ENCODE data around the gene SEMA4G. TPM values are rescaled to one million over a fixed set of nuclear protein-coding genes. Genes with fewer than 3 reads are reported as not detected.

SEMA4G gene
- total RNA-seq, 3 donors from 2014 or later, result 0.35 to 0.69 (median 0.48) TPM

DNA sequence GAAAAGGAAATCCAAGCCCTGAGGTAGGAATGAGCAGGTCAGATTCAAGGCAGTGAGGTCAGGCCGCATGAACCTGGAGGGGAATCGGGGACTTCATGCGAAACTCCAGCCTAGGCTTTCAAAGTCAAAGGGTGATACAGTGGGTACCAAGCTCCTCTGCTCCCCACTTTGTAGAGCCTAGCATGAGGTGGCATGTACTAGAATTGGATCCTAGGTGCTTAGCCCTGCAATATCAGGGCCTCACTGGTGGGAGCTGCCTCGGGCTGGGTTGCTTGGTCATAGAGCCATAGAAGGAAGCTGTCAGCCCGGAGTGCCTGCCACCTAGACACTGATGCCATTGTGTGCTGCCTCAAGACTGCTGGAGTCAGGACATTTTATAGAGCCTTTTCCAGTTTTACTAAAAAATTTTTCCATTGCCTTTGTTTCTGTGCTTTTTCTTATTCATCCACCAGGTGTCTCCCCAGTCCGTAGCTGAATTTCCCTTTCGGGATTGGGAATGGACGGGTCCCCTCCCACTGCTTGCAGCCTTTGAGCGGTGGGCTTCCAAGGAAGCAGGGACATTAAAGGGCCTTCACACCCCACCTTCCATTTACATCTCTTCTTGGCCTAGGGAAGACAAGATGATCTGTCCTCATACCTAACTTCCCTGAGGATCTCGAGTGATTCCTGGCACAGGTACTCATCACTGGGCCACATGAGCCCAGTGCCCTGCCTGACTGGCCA, 24.8 kb downstream of the SEMA4G start:
- H3K4me1 Mint-ChIP-seq (ENCODE audit: low read depth), result peaks cover 37% of the 10 kb centered on the region
- H3K27me3 Mint-ChIP-seq (ENCODE audit: low read depth), result no peaks in the 10 kb centered on the region
- H3K4me3 Mint-ChIP-seq, result no peak overlapping the region
- DNase-seq (no peak), ATAC-seq (no peak)
- no peaks in the 10 kb centered on the region for H3K9me3 Mint-ChIP-seq
- peaks cover 35% of the 10 kb centered on the region for H3K36me3 Mint-ChIP-seq (ENCODE audit: insufficient read depth)

DNA sequence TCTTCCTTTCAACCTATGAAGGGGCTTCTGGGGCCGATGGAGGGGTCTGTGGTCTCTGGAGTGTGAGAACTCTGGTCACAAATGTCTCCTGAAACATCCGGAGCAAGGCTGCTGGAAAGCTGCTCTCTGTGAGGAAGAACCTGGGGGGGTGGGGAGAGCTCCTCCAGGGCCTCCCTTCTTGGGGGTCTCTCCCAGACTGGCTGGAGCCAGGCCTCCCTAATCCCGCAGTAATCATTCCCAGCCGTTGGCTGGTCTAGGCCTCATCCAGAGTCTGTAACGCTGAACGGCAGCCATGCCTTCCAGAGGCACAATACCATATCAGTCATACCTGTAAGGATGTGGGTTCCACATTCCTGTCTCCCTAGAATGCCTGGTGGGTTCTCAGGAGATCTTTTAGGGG, 25.9 kb downstream of the SEMA4G start:
- Mint-ChIP-seq H3K27me3 (ENCODE audit: low read depth) (no peaks in the 10 kb centered on the region), H3K9me3 (no peaks in the 10 kb centered on the region), H3K4me3 (peak overlapping the region; percentile 19), H3K4me1 (ENCODE audit: low read depth) (peaks cover 33% of the 10 kb centered on the region), H3K36me3 (ENCODE audit: insufficient read depth) (peaks cover 29% of the 10 kb centered on the region)
- no peak for ATAC-seq
- DNase-seq, result no peak

DNA sequence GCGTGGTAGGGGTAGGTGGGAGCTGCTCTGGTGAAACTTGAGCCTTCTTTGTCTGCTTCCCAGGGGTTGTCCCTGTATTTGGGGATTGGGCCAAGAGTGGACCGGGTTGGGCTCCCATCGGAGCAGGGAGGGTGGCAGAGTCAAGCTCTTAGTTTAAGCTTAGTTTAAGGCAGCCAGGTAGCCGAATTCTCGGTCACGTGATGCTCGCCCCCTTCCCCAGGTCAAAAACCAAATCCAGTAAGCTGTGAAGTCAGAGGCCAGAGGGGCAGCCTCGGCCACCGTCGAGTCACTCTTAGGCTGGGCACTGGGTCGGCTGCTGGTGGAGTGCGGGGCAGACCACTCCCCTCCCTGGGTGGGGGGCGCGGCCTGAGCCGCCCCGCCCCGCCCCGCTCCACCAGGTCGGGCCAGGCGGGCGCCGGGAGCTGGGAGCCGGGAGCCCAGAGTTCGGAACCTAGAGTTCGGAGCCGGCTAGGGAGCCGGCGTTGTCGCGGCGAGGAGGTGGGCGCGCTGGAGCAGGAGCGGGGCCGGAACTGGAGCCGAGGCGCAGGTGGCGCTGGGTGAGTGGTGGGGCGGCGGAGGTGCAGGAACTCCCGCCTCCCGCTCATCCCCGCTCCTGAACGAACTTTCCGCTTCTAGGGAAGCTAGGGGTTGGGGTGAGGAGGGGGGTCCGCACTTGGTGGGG, 27.5 kb downstream of the SEMA4G start:
- DNase-seq, result peak; percentile 23
- peaks cover 32% of the 10 kb centered on the region for H3K4me1 Mint-ChIP-seq (ENCODE audit: low read depth)
- H3K9me3 Mint-ChIP-seq, result no peaks in the 10 kb centered on the region
- H3K4me3 Mint-ChIP-seq, result peak overlapping the region; percentile 87
- ATAC-seq, result peak; percentile 15 to 26
- H3K27me3 Mint-ChIP-seq (ENCODE audit: low read depth), result no peaks in the 10 kb centered on the region
- peaks cover 18% of the 10 kb centered on the region for H3K36me3 Mint-ChIP-seq (ENCODE audit: insufficient read depth)

DNA sequence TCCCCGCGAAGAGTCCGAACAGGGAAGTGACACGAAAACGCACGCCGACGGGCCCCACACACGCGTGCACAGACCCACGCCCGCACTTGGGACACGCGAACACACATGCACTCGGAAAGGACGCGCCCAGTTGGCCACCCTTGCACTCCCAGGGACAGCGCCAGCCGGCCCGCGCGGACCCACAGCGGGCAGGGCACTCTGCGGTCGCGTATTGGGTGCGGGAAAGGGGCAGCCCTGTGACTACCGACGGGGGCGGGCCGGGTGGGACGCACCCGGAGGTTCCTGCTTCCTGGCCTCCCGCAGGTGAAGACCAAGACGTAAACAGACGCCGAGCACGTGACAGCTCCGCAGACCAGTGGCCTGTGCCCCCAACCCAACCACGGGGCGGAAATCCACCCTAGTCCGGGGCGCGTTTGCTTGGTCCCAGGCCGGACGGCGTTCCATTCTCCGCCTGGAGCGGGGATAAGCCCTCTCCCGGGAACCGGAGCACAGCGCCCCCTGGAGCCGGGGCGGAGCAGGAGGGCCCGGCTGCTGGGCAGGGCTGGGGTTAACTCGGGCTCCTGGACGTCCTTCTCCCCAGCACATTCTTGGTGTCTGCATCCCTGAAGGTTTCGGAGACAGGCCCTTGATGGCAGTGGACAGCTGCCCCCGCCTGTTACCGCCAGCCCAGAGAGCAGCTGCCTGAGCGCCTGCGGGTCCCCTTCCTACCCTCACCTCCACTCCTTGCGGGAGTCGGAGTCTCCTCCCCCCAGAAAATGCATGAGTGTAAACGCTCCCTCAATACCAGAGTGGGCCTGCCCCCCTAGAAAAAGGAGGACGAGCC, 28.3 kb downstream of the SEMA4G start:
- Mint-ChIP-seq H3K4me1 (ENCODE audit: low read depth) (peaks cover 32% of the 10 kb centered on the region), H3K9me3 (no peaks in the 10 kb centered on the region), H3K36me3 (ENCODE audit: insufficient read depth) (peaks cover 18% of the 10 kb centered on the region), H3K4me3 (peak overlapping the region; percentile 87), H3K27me3 (ENCODE audit: low read depth) (no peaks in the 10 kb centered on the region)
- ATAC-seq, result peak; percentile 49 to 52
- peak; percentile 63 for DNase-seq

DNA sequence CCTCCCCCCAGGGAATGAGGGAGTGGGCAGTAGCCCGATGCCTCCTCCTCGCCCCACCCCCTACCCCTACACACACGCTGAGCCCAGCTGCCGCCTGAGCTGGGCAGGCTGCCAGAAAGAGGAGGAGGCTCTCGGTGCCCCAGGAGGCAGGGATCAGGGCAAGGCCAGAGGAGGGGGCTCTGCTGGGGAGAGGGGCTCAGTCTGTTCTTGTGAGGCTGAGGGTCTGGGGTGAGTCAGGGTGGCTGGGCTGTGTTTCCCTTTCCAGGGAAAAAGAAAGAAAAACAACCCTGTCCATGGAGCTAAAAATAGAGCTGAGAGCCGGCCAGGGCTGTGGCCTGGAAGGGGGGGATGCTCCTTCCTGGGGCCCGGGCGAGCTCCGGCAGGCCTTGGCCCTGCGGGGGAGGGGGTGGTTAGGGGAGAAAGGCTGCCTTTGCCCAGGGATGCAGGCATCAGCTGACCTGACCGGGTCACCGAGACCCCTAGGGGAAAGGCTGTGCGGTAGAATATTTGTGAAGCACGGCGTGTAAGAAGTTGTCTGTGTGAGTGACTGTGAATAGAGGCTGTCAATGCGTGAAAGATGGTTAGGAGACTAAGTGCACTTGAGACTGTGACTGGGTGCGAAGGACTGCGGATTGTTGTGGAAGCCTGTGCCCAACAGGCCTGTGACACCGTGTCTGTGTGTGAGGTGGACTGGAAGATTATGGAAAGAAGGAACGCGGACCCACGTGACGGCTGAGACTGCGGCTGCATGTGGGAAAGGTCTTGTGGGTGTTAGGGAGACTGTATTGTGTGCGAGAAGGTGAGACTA, 29.1 kb downstream of the SEMA4G start:
- DNase-seq (peak; percentile 60), ATAC-seq (peak; percentile 22 to 25)
- no peaks in the 10 kb centered on the region for H3K27me3 Mint-ChIP-seq (ENCODE audit: low read depth)
- H3K9me3 Mint-ChIP-seq, result no peaks in the 10 kb centered on the region
- H3K4me1 Mint-ChIP-seq (ENCODE audit: low read depth), result peaks cover 32% of the 10 kb centered on the region
- peak overlapping the region; percentile 87 for H3K4me3 Mint-ChIP-seq
- peaks cover 13% of the 10 kb centered on the region for H3K36me3 Mint-ChIP-seq (ENCODE audit: insufficient read depth)

DNA sequence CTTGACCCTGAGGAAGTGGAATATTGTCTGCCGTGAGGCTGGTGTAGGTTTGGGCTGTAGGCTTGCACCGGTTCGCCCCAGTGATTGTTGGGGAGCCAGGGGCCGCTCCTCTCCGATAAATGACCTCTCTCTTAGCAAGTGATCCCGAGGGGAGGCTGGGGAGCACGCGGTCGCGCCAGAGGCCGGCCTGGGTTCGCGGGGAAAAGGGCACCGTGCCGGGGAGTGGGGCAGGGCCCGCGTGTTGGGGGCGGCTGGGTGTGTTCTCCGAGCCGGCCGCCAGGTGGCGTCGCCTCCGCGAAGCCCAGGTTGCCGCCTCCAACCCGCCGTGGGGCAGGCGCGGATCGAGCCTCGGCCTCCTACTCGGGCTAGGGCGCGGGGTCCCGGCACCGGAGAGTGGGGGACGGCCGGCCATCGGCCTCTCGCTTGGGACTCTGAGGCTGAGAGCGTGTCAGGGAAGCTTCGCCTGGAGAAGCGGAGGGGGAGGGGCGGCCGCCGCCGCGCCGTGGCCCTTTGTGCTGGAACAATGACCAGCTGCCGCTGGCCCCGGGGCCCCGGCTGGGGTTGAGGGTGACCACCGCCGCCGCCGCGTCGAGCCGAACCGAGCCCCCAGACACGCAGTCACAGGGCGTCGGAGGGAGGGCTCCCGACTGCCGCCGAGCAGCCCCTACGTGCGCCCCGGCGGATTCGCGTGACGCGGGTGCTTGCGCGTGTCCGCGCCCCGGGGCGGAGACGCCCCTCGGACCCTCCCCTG, 29.9 kb downstream of the SEMA4G start:
- ATAC-seq, result peak; percentile 67 to 73
- Mint-ChIP-seq H3K36me3 (ENCODE audit: insufficient read depth) (peaks cover 9% of the 10 kb centered on the region), H3K4me1 (ENCODE audit: low read depth) (peaks cover 32% of the 10 kb centered on the region), H3K9me3 (no peaks in the 10 kb centered on the region), H3K4me3 (peak overlapping the region; percentile 87), H3K27me3 (ENCODE audit: low read depth) (no peaks in the 10 kb centered on the region)
- peak; percentile 78 for DNase-seq

DNA sequence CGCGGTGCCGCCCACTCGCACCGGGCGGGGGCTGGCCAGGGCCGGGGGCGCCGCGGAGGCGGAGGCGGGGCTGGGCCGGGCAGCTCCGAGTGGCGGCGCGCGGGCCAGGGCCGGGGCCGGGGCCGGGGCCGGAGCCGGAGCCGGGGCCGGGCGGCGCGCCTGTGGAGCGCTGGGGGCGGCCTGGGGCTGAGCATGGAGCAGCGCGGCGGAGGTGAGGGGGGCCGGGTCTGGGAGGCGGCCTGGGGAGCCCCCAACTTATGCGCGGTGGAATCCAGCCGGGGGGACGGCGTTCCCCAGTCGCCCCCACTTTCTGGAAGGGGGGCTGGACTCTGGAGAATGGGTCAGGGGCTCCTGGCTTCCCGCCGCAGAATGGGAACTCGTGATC, 30.4 kb downstream of the SEMA4G start, which contains the start of gene LZTS2:
Gene LZTS2 (plus strand): TSS at position 67 of the 385 bp plus-strand sequence. CDS start 2,731 bp downstream, outside the sequence.
- ATAC-seq (no peak), DNase-seq (no peak)
- H3K9me3 Mint-ChIP-seq, result no peaks in the 10 kb centered on the region
- peaks cover 32% of the 10 kb centered on the region for H3K4me1 Mint-ChIP-seq (ENCODE audit: low read depth)
- H3K36me3 Mint-ChIP-seq (ENCODE audit: insufficient read depth), result peaks cover 3% of the 10 kb centered on the region
- H3K27me3 Mint-ChIP-seq (ENCODE audit: low read depth), result no peaks in the 10 kb centered on the region
- peak within 1 kb of the TSS; percentile 87 for H3K4me3 Mint-ChIP-seq

DNA sequence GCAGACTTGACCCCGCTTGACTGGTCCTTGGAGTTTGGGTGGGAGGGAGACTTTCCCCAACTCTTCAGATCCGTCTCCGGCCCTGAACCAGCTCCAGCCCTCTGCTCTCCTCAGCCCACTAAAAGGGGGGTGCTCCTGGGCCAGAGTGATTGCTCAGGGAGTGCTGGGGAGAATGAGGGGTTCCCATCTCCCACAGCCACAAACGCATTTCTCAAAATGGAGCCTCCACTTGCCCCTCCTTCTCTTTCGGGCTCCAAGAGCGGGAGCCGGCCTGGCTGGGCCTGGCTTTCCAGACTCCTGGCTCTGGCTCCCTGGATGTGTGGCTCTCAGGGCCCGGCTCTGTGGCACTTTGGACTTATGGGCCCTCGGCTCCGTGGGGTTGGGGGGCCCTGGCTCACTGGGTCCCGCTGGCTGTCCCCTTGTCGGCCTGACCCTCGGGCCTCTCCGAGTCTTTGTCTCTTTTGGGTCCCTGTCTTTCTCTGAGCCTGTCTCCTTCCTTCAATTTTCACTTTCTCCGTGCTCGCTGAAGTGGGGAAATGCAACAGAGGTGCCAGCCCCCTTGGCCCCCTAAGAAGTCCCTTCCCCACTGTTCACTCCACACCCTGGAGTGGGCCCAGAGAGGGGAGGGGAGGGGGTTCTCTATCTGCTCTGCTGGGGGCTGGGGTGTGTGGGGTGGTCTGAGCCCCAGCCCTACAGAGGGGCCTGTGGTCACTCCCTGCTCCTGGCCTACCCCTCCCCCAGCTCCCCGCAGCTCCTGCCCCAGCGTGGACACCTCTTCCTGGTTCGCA, 31.0 kb downstream of the SEMA4G start:
- DNase-seq, result no peak
- Mint-ChIP-seq H3K9me3 (no peaks in the 10 kb centered on the region), H3K36me3 (ENCODE audit: insufficient read depth) (peaks cover 4% of the 10 kb centered on the region), H3K4me3 (peak overlapping the region; percentile 81), H3K4me1 (ENCODE audit: low read depth) (peaks cover 32% of the 10 kb centered on the region), H3K27me3 (ENCODE audit: low read depth) (no peaks in the 10 kb centered on the region)
- ATAC-seq, result no peak

DNA sequence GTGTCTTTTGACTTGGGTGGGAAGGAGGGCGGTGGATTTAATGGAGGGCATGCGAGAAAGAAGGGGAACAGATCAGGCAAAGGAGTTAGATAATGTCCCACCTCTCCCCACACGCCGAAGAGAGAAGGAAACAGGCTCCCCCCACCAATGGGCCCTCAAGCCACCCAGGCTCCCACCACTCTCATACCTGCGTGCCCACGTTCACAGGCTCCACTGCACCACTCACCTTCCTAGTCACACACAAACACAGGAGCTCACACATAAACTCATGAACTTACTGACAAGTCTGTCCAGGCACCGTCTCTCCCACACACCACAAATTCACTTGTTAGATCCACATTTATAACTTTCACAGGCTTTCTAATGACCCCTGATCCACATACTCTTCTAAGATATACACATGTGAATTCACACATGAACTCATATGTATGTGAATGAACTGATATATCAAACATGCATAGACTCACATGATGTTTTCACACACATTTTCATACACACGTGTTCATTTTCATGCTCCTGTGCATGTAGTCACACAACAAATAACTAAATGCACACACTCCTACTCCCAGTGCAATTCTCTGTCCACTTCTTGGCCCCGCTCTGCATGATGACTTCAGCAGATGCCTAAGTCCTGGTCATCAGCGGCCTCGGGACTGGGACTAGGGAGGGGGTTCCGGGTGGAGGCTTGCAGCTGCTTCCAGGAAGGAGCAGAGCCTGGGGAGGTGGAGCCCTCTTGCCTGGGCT, 31.8 kb downstream of the SEMA4G start:
- DNase-seq (no peak), ATAC-seq (no peak)
- Mint-ChIP-seq H3K36me3 (ENCODE audit: insufficient read depth) (peaks cover 4% of the 10 kb centered on the region), H3K9me3 (no peaks in the 10 kb centered on the region), H3K4me1 (ENCODE audit: low read depth) (peaks cover 29% of the 10 kb centered on the region), H3K4me3 (peak overlapping the region; percentile 81), H3K27me3 (ENCODE audit: low read depth) (no peaks in the 10 kb centered on the region)

DNA sequence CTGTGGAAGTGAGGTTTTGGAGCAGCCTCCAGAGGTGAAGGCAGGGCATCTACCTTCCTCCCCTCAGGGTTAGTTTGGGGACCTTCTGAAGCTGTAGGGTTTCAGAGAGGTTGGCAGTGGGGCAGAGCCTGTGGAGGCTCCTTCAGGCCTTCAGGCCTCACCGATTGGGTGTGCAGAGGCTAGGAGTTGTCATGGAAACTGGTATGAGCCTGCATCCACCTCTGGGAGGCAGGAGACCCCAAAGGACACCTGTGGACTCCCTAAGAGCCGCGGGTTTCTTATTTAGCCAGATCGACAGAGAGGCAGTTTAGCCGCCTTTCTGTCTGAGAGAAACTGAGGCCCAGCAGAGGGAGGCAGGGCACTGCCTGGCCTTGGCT, 32.3 kb downstream of the SEMA4G start:
- Mint-ChIP-seq H3K36me3 (ENCODE audit: insufficient read depth) (peaks cover 7% of the 10 kb centered on the region), H3K4me1 (ENCODE audit: low read depth) (peaks cover 23% of the 10 kb centered on the region), H3K4me3 (no peak overlapping the region), H3K27me3 (ENCODE audit: low read depth) (no peaks in the 10 kb centered on the region), H3K9me3 (no peaks in the 10 kb centered on the region)
- DNase-seq (no peak), ATAC-seq (no peak)

DNA sequence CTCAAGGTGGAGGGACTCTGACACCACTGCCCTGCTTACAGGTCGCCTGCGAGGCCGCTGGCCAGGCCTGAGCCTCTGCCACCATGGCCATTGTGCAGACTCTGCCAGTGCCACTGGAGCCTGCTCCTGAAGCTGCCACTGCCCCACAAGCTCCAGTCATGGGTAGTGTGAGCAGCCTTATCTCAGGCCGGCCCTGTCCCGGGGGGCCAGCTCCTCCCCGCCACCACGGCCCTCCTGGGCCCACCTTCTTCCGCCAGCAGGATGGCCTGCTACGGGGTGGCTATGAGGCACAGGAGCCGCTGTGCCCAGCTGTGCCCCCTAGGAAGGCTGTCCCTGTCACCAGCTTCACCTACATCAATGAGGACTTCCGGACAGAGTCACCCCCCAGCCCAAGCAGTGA, 33.2 kb downstream of the SEMA4G start:
- Mint-ChIP-seq H3K27me3 (ENCODE audit: low read depth) (no peaks in the 10 kb centered on the region), H3K36me3 (ENCODE audit: insufficient read depth) (peaks cover 7% of the 10 kb centered on the region), H3K9me3 (no peaks in the 10 kb centered on the region), H3K4me1 (ENCODE audit: low read depth) (peaks cover 21% of the 10 kb centered on the region), H3K4me3 (no peak overlapping the region)
- DNase-seq, result no peak
- no peak for ATAC-seq

DNA sequence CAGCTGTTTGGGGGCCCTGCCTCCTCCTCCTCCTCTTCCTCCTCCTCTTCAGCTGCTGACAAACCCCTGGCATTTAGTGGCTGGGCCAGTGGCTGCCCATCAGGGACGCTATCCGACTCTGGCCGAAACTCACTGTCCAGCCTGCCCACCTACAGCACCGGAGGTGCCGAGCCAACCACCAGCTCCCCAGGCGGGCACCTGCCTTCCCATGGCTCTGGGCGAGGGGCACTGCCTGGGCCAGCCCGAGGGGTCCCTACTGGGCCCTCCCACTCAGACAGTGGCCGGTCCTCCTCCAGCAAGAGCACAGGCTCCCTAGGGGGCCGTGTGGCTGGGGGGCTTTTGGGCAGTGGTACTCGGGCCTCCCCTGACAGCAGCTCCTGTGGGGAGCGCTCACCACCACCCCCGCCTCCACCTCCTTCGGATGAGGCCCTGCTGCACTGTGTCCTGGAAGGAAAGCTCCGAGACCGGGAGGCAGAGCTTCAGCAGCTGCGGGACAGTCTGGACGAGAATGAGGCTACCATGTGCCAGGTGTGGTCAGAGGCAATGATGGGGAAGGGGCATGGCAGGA, 34.4 kb downstream of the SEMA4G start:
- peaks cover 7% of the 10 kb centered on the region for H3K36me3 Mint-ChIP-seq (ENCODE audit: insufficient read depth)
- no peak for ATAC-seq
- no peak overlapping the region for H3K4me3 Mint-ChIP-seq
- no peaks in the 10 kb centered on the region for H3K9me3 Mint-ChIP-seq
- H3K4me1 Mint-ChIP-seq (ENCODE audit: low read depth), result peaks cover 11% of the 10 kb centered on the region
- no peak for DNase-seq
- H3K27me3 Mint-ChIP-seq (ENCODE audit: low read depth), result no peaks in the 10 kb centered on the region

Measured in activated T-cell treated with anti-CD3 and anti-CD28 coated beads, Interleukin-2, amount 50 U/mL, for 4 hours (primary cell).